Measurements from ENCODE around the gene ZFR. TPM values are rescaled to one million over a fixed set of nuclear protein-coding genes. Genes with fewer than 3 reads are reported as not detected.
"Not testable (repeated sequence)": the region's sequence is repeated elsewhere in the genome, so short reads cannot be mapped to it uniquely, and the experiment has no call there.

ZFR gene
- total and polyA plus RNA-seq, 2 donors = 54.7 to 62.2 TPM

GRCh38 chr5:32317041-32317440 is 127.5 kb downstream of the ZFR start:
- peaks cover 2 to 19% of the 10 kb centered on the region in 2 donors for H3K9me3 ChIP-seq (ENCODE audit: control insufficient read depth in 2 of 2, insufficient read depth in 1 of 2, low read length in 1 of 2)
- H3K27ac ChIP-seq (ENCODE audit: low read depth in 1 of 2, low read length in 1 of 2) = no peak overlapping the region
- no peaks in the 10 kb centered on the region for H3K27me3 ChIP-seq (ENCODE audit: control insufficient read depth in 2 of 2, insufficient read depth in 1 of 2, low read length in 1 of 2)
- peaks cover under 1 to 1% of the 10 kb centered on the region in 2 donors for H3K4me1 ChIP-seq (ENCODE audit: control insufficient read depth in 2 of 2, insufficient read depth in 2 of 2, low read length in 2 of 2)
- WGBS = 98% methylated on average over 7 of the region's 7 CpGs
- no peaks in the 10 kb centered on the region for H3K36me3 ChIP-seq (ENCODE audit: control insufficient read depth in 2 of 2, insufficient read depth in 2 of 2, low read length in 1 of 2)
- no peak overlapping the region for H3K4me3 ChIP-seq (ENCODE audit: low read length in 2 of 2)
- no peak for DNase-seq (ENCODE audit: low read depth in 6 of 9, low spot score in 9 of 9)

- Histone ChIP-seq H3K36me3 (ENCODE audit: control insufficient read depth in 2 of 2, insufficient read depth in 2 of 2, low read length in 1 of 2) (no peaks in the 10 kb centered on the region), H3K4me3 (ENCODE audit: low read length in 2 of 2) (no peak overlapping the region), H3K4me1 (ENCODE audit: control insufficient read depth in 2 of 2, insufficient read depth in 2 of 2, low read length in 2 of 2) (peaks cover 6 to 13% of the 10 kb centered on the region in 2 donors), H3K27ac (ENCODE audit: low read depth in 1 of 2, low read length in 1 of 2) (no peak overlapping the region), H3K9me3 (ENCODE audit: control insufficient read depth in 2 of 2, insufficient read depth in 1 of 2, low read length in 1 of 2) (peaks cover 0 to 3% of the 10 kb centered on the region in 2 donors), H3K27me3 (ENCODE audit: control insufficient read depth in 2 of 2, insufficient read depth in 1 of 2, low read length in 1 of 2) (no peaks in the 10 kb centered on the region)
- 93% methylated on average over 8 of the region's 8 CpGs for WGBS
- DNase-seq (ENCODE audit: low read depth in 6 of 9, low spot score in 9 of 9) = no peak
These were observed 129.1 kb downstream of the ZFR start for GRCh38 chr5:32315221-32316014.

GRCh38 chr5:32314658-32315057 is 129.9 kb downstream of the ZFR start:
- Histone ChIP-seq H3K4me1 (ENCODE audit: control insufficient read depth in 2 of 2, insufficient read depth in 2 of 2, low read length in 2 of 2) (peaks cover 6 to 17% of the 10 kb centered on the region in 2 donors), H3K27ac (ENCODE audit: low read depth in 1 of 2, low read length in 1 of 2) (no peak overlapping the region), H3K4me3 (ENCODE audit: low read length in 2 of 2) (no peak overlapping the region), H3K36me3 (ENCODE audit: control insufficient read depth in 2 of 2, insufficient read depth in 2 of 2, low read length in 1 of 2) (no peaks in the 10 kb centered on the region), H3K27me3 (ENCODE audit: control insufficient read depth in 2 of 2, insufficient read depth in 1 of 2, low read length in 1 of 2) (no peaks in the 10 kb centered on the region), H3K9me3 (ENCODE audit: control insufficient read depth in 2 of 2, insufficient read depth in 1 of 2, low read length in 1 of 2) (no peaks in the 10 kb centered on the region)
- 95% methylated on average over 5 of the region's 5 CpGs for WGBS
- DNase-seq (ENCODE audit: low read depth in 6 of 9, low spot score in 9 of 9) = no peak

- H3K27me3 ChIP-seq (ENCODE audit: control insufficient read depth in 2 of 2, insufficient read depth in 1 of 2, low read length in 1 of 2); DNase-seq (ENCODE audit: low read depth in 6 of 9, low spot score in 9 of 9); H3K9me3 ChIP-seq (ENCODE audit: control insufficient read depth in 2 of 2, insufficient read depth in 1 of 2, low read length in 1 of 2); H3K27ac ChIP-seq (ENCODE audit: low read depth in 1 of 2, low read length in 1 of 2); H3K4me3 ChIP-seq (ENCODE audit: low read length in 2 of 2); H3K36me3 ChIP-seq (ENCODE audit: control insufficient read depth in 2 of 2, insufficient read depth in 2 of 2, low read length in 1 of 2): not testable (repeated sequence)
- H3K4me1 ChIP-seq (ENCODE audit: control insufficient read depth in 2 of 2, insufficient read depth in 2 of 2, low read length in 2 of 2) = peaks cover 6 to 17% of the 10 kb centered on the region in 2 donors
- WGBS = 95% methylated on average over 10 of the region's 10 CpGs
These were observed 130.4 kb downstream of the ZFR start for GRCh38 chr5:32314152-32314488.

- H3K4me3 ChIP-seq (ENCODE audit: low read length in 2 of 2) = peak within 1 kb of the TSS; percentile 63 to 84
- no peaks in the 10 kb centered on the region for H3K27me3 ChIP-seq (ENCODE audit: control insufficient read depth in 2 of 2, insufficient read depth in 1 of 2, low read length in 1 of 2)
- H3K4me1 ChIP-seq (ENCODE audit: control insufficient read depth in 2 of 2, insufficient read depth in 2 of 2, low read length in 2 of 2) = peaks cover 6 to 17% of the 10 kb centered on the region in 2 donors
- under 1% methylated on average over 83 of the region's 83 CpGs for WGBS
- peak; percentile 96 to 99 (median 99) for DNase-seq (ENCODE audit: low read depth in 6 of 9, low spot score in 9 of 9)
- H3K9me3 ChIP-seq (ENCODE audit: control insufficient read depth in 2 of 2, insufficient read depth in 1 of 2, low read length in 1 of 2) = no peaks in the 10 kb centered on the region
- peak within 1 kb of the TSS; percentile 85 to 87 for H3K27ac ChIP-seq (ENCODE audit: low read depth in 1 of 2, low read length in 1 of 2)
- peaks cover 0 to 2% of the 10 kb centered on the region in 2 donors for H3K36me3 ChIP-seq (ENCODE audit: control insufficient read depth in 2 of 2, insufficient read depth in 2 of 2, low read length in 1 of 2)
These were observed 131.8 kb downstream of the ZFR start, which contains the start of gene MTMR12 for GRCh38 chr5:32312595-32313332. Gene MTMR12 (minus strand): TSS chr5:32312939. CDS start chr5:32312838, 101 bp downstream.

GRCh38 chr5:32312197-32312594 is 132.3 kb downstream of the ZFR start:
- Histone ChIP-seq H3K9me3 (ENCODE audit: control insufficient read depth in 2 of 2, insufficient read depth in 1 of 2, low read length in 1 of 2) (no peaks in the 10 kb centered on the region), H3K36me3 (ENCODE audit: control insufficient read depth in 2 of 2, insufficient read depth in 2 of 2, low read length in 1 of 2) (peaks cover 0 to 2% of the 10 kb centered on the region in 2 donors), H3K27ac (ENCODE audit: low read depth in 1 of 2, low read length in 1 of 2) (peak overlapping the region; percentile 77 to 87), H3K4me1 (ENCODE audit: control insufficient read depth in 2 of 2, insufficient read depth in 2 of 2, low read length in 2 of 2) (peaks cover 6 to 17% of the 10 kb centered on the region in 2 donors), H3K4me3 (ENCODE audit: low read length in 2 of 2) (peak overlapping the region; percentile 63 to 84), H3K27me3 (ENCODE audit: control insufficient read depth in 2 of 2, insufficient read depth in 1 of 2, low read length in 1 of 2) (no peaks in the 10 kb centered on the region)
- peak in 4 of 9 donors; percentile 28 to 70 (median 40) for DNase-seq (ENCODE audit: low read depth in 6 of 9, low spot score in 9 of 9)
- WGBS = under 1% methylated on average over 34 of the region's 34 CpGs

GRCh38 chr5:32311404-32312196 is 132.9 kb downstream of the ZFR start:
- peak in 5 of 9 donors; percentile 18 to 57 (median 33) for DNase-seq (ENCODE audit: low read depth in 6 of 9, low spot score in 9 of 9)
- H3K27me3 ChIP-seq (ENCODE audit: control insufficient read depth in 2 of 2, insufficient read depth in 1 of 2, low read length in 1 of 2) = no peaks in the 10 kb centered on the region
- H3K36me3 ChIP-seq (ENCODE audit: control insufficient read depth in 2 of 2, insufficient read depth in 2 of 2, low read length in 1 of 2) = peaks cover 0 to 2% of the 10 kb centered on the region in 2 donors
- H3K27ac ChIP-seq (ENCODE audit: low read depth in 1 of 2, low read length in 1 of 2) = peak overlapping the region; percentile 77 to 87
- no peaks in the 10 kb centered on the region for H3K9me3 ChIP-seq (ENCODE audit: control insufficient read depth in 2 of 2, insufficient read depth in 1 of 2, low read length in 1 of 2)
- peaks cover 6 to 17% of the 10 kb centered on the region in 2 donors for H3K4me1 ChIP-seq (ENCODE audit: control insufficient read depth in 2 of 2, insufficient read depth in 2 of 2, low read length in 2 of 2)
- peak overlapping the region; percentile 63 to 84 for H3K4me3 ChIP-seq (ENCODE audit: low read length in 2 of 2)
- WGBS = 40% methylated on average over 16 of the region's 16 CpGs

- Histone ChIP-seq H3K4me3 (ENCODE audit: low read length in 2 of 2) (no peak overlapping the region), H3K4me1 (ENCODE audit: control insufficient read depth in 2 of 2, insufficient read depth in 2 of 2, low read length in 2 of 2) (peaks cover 8 to 20% of the 10 kb centered on the region in 2 donors), H3K36me3 (ENCODE audit: control insufficient read depth in 2 of 2, insufficient read depth in 2 of 2, low read length in 1 of 2) (peaks cover 0 to 2% of the 10 kb centered on the region in 2 donors), H3K9me3 (ENCODE audit: control insufficient read depth in 2 of 2, insufficient read depth in 1 of 2, low read length in 1 of 2) (no peaks in the 10 kb centered on the region), H3K27ac (ENCODE audit: low read depth in 1 of 2, low read length in 1 of 2) (no peak overlapping the region), H3K27me3 (ENCODE audit: control insufficient read depth in 2 of 2, insufficient read depth in 1 of 2, low read length in 1 of 2) (no peaks in the 10 kb centered on the region)
- DNase-seq (ENCODE audit: low read depth in 6 of 9, low spot score in 9 of 9) = no peak
- 55% methylated on average over 6 of the region's 6 CpGs for WGBS
These were observed 134.8 kb downstream of the ZFR start for GRCh38 chr5:32309761-32310160.

All from thymus (tissue), 11 donors.